HCT116 (cell line): ENCODE measurements around the gene FIBCD1. TPM values are rescaled to one million over a fixed set of nuclear protein-coding genes. Genes with fewer than 3 reads are reported as not detected.

Experiments
- ATAC-seq: fragments of 200-7000 bp; cut with Tn5 transposase; 2 replicates; pipeline ENCODE4 v1.9.1; 2020; ENCODE audit warnings: mild to moderate bottlenecking, moderate library complexity
- BruUV-seq: library from RNA; stranded (reverse); fragments of 400-500 nt; replicated peaks from 2 replicates; lab custom pipeline; 2021; lab: Mats Ljungman, UMichigan
- CTCF ChIA-PET: fragments of 300-600 bp; sonication (Branson Sonifier 250); formaldehyde crosslinking; loops from one replicate; lab custom pipeline; 2021; ENCODE audit warnings: antibody characterized with exemption; lab: Charles Lee
- POLR2A ChIA-PET: fragments of 300-600, 350-600 bp; sonication (Branson Sonifier 250); formaldehyde crosslinking; loops from one replicate; lab custom pipeline; 2021; ENCODE audit warnings: antibody characterized with exemption; lab: Charles Lee
- RAD21 ChIA-PET, 2 experiments: fragments of 300-600 bp; sonication (Branson Sonifier 250); formaldehyde crosslinking; loops; one replicate each; lab custom pipeline; 2023; ENCODE audit warnings: low total read pairs in 2 of 2; ENCODE audit not compliant: uncharacterized antibody in 2 of 2, unreplicated experiment in 2 of 2, low non-redundant PET in 1 of 2; lab: Charles Lee
- DNase-seq: peaks from one replicate; pipeline ENCODE4 v3.0.0-alpha.2; 2010; ENCODE audit warnings: low read depth, low spot score
- H2AFZ ChIP-seq: fragments of 200-600 bp; shearing (Covaris generic), sonication (generic); 2 replicates; pipeline ENCODE4 v1.6.1; 2017; ENCODE audit warnings: low read depth, mixed run types, mixed read lengths, antibody characterized with exemption, low read length; ENCODE audit not compliant: poor library complexity, severe bottlenecking
- H3K27ac ChIP-seq: 2 replicates; pipeline ENCODE4 v1.5.1; 2012; ENCODE audit warnings: low read depth, low read length
- H3K27me3 ChIP-seq: fragments of 200-600 bp; sonication (generic); 2 replicates; pipeline ENCODE4 v1.6.1; 2016; ENCODE audit warnings: mixed run types, low read length, mixed read lengths; ENCODE audit not compliant: insufficient read depth
- H3K36me3 ChIP-seq, 2 experiments: fragments of 200-500 bp in 1 of 2; fragments of 200-600 bp in 1 of 2; sonication (Bioruptor generic) in 1 of 2; sonication (generic) in 1 of 2; 2 replicates each; pipeline versions ENCODE4 v1.5.1 to v1.6.1; 2014 to 2016; ENCODE audit warnings: low read length in 2 of 2, inconsistent platforms in 1 of 2, mixed read lengths in 1 of 2, mixed run types in 1 of 2; ENCODE audit not compliant: insufficient read depth in 2 of 2, control insufficient read depth in 1 of 2
- H3K4me1 ChIP-seq, 2 experiments: fragments of 200-600 bp in 1 of 2; sonication (generic) in 1 of 2; 2 replicates each; pipeline versions ENCODE4 v1.5.1 to v1.6.1; 2012 to 2017; ENCODE audit warnings: low read length in 2 of 2, inconsistent platforms in 1 of 2, mild to moderate bottlenecking in 1 of 2, mixed read lengths in 1 of 2, mixed run types in 1 of 2, moderate library complexity in 1 of 2; ENCODE audit not compliant: insufficient read depth in 2 of 2, control insufficient read depth in 1 of 2
- H3K4me2 ChIP-seq: fragments of 200-600 bp; sonication (generic); 2 replicates; pipeline ENCODE4 v1.6.1; 2017; ENCODE audit warnings: mixed run types, low read length, mixed read lengths
- H3K4me3 ChIP-seq, 2 experiments: fragments of 200-600 bp in 1 of 2; sonication (generic) in 1 of 2; replicated peaks in 1 of 2; 2 replicates each; pipeline ENCODE4 v1.5.1; 2011 to 2016; ENCODE audit warnings: low read length in 2 of 2, control low read depth in 1 of 2, low read depth in 1 of 2, mild to moderate bottlenecking in 1 of 2, mixed read lengths in 1 of 2, mixed run types in 1 of 2
- H3K79me2 ChIP-seq: fragments of 200-600 bp; sonication (generic); 2 replicates; pipeline ENCODE4 v1.6.1; 2017; ENCODE audit warnings: mild to moderate bottlenecking, mixed run types, low read length, moderate library complexity, mixed read lengths; ENCODE audit not compliant: insufficient read depth
- H3K9ac ChIP-seq: fragments of 200-600 bp; sonication (generic); 2 replicates; pipeline ENCODE4 v1.6.1; 2016; ENCODE audit warnings: low read length, mixed read lengths
- H3K9me2 ChIP-seq: fragments of 200-600 bp; sonication (generic), shearing (Covaris generic); 2 replicates; pipeline ENCODE4 v1.6.1; 2017; ENCODE audit warnings: mixed run types, mild to moderate bottlenecking, moderate library complexity; ENCODE audit not compliant: insufficient read depth
- H3K9me3 ChIP-seq, 2 experiments: fragments of 200-500 bp in 1 of 2; fragments of 200-600 bp in 1 of 2; sonication (Bioruptor generic) in 1 of 2; sonication (generic) in 1 of 2; 2 replicates each; pipeline ENCODE4 v1.6.1; 2014 to 2017; ENCODE audit warnings: low read length in 2 of 2, mixed read lengths in 2 of 2, inconsistent platforms in 1 of 2, low read depth in 1 of 2, mild to moderate bottlenecking in 1 of 2, mixed run types in 1 of 2, moderate library complexity in 1 of 2; ENCODE audit not compliant: control insufficient read depth in 1 of 2, insufficient read depth in 1 of 2
- H4K20me1 ChIP-seq: fragments of 200-600 bp; sonication (generic), shearing (Covaris generic); 2 replicates; pipeline ENCODE4 v1.6.1; 2017; ENCODE audit warnings: mixed run types, mild to moderate bottlenecking, moderate library complexity; ENCODE audit not compliant: insufficient read depth
- EGR1 ChIP-seq: IDR thresholded peaks from 2 replicates; pipeline ENCODE4 v1.6.1; 2012; ENCODE audit warnings: low read depth
- EZH2 ChIP-seq: fragments of 200-600 bp; sonication (generic); IDR thresholded peaks from 2 replicates; pipeline ENCODE4 v1.6.1; 2017; ENCODE audit warnings: antibody characterized with exemption, mixed run types
- EZH2phosphoT487 ChIP-seq: fragments of 200-600 bp; IDR thresholded peaks from 2 replicates; pipeline ENCODE4 v1.6.1; 2018; ENCODE audit warnings: antibody characterized with exemption, borderline replicate concordance
- FOSL1 ChIP-seq: IDR thresholded peaks from 2 replicates; pipeline ENCODE4 v1.6.1; 2012; ENCODE audit warnings: low read depth
- POLR2A ChIP-seq: IDR thresholded peaks from 2 replicates; pipeline ENCODE4 v1.7.0; 2011; ENCODE audit warnings: borderline replicate concordance; ENCODE audit not compliant: insufficient read depth, insufficient read length; ENCODE audit errors: extremely low read depth
- POLR2AphosphoS5 ChIP-seq: IDR thresholded peaks from 2 replicates; pipeline ENCODE4 v1.6.1; 2011; ENCODE audit warnings: mild to moderate bottlenecking, low read depth, low read length, moderate library complexity
- SP1 ChIP-seq: IDR thresholded peaks from 2 replicates; pipeline ENCODE4 v1.6.1; 2012; ENCODE audit warnings: low read depth
- TCF7L2 ChIP-seq: IDR thresholded peaks from 2 replicates; pipeline ENCODE4 v1.7.0; 2011; ENCODE audit warnings: borderline replicate concordance, inconsistent platforms; ENCODE audit not compliant: insufficient read depth, insufficient read length; ENCODE audit errors: extremely low read depth
- ZFX ChIP-seq: fragments of 450-650 bp; IDR thresholded peaks from 2 replicates; pipeline ENCODE4 v1.6.1; 2017
- intact Hi-C: fragments of 100-400 bp; cut with micrococcal nuclease; formaldehyde crosslinking; loops from 2 replicates; pipeline ENCODE4 v1.10.0; 2022
- total RNA-seq: library from RNA; stranded (reverse); gene quantifications from one replicate; pipeline ENCODE4 v1.2.1, GENCODE V29; 2021; ENCODE audit not compliant: unreplicated experiment
- TF ChIP-seq, protein P1 (sequence below): IDR thresholded peaks from 2 replicates; pipeline ENCODE4 v1.6.1; 2011; ENCODE audit warnings: mild to moderate bottlenecking, low read length, moderate library complexity; ENCODE audit not compliant: insufficient replicate concordance; ENCODE audit errors: extremely low read depth

Gene FIBCD1
- total RNA-seq, 1 experiment from 2014 or later = 26.1 TPM

DNA sequence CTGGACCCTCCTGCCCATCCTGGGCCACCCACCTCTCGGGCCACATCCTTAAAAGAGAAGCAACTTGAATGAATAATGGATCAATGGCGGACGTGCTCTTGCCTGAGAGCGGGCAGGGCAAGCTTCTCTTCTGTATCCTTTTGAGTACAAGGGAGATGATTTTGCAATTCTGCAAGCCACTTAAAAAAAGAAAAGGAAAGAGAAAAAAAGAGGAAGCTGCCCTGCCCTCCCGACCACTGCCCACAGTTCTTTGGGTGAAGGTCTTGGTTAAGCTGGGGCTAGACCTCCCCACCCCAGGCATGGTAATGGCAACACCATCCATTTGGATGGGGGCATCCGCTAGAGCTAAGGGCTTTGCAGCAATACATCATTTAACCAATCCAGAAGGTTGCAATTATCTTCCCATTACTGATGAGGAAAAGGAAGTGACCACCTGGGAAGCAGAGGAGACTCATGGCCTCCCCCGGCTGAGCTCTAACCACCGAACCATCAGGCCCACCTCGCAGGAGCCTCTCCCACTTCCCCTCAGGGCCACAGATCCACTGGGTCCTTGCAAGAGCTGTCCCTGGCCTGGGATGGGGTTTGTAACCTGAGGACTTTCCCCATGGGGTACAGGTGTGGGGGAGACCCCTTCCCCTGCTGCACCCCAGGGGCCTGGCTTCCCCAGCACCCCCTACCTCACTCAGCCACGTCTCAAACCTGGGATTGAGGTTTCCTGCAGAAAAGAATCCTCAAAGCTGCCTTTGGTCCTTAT is 42.1 kb upstream of the FIBCD1 start:
- Histone ChIP-seq H2AFZ (no peak overlapping the region), H3K9me3 (no peaks in the 10 kb centered on the region), H3K36me3 (no peaks in the 10 kb centered on the region), H3K9ac (no peak overlapping the region), H4K20me1 (no peaks in the 10 kb centered on the region), H3K4me2 (no peak overlapping the region), H3K4me1 (no peaks in the 10 kb centered on the region), H3K27ac (no peak overlapping the region), H3K27me3 (no peaks in the 10 kb centered on the region), H3K9me2 (no peaks in the 10 kb centered on the region), H3K4me3 (no peak overlapping the region), H3K79me2 (no peaks in the 10 kb centered on the region)
- ChIA-PET RAD21 (no interaction called here), CTCF (no interaction called here), POLR2A (no interaction called here)
- TF ChIP-seq POLR2A = no peak
- TF ChIP-seq FOSL1 = no peak
- no peak for TF ChIP-seq EGR1
- no peak for TF ChIP-seq TCF7L2
- TF ChIP-seq SP1 = no peak
- TF ChIP-seq EZH2phosphoT487 = no peak
- TF ChIP-seq EZH2 = no peak
- no peak for TF ChIP-seq POLR2AphosphoS5
- TF ChIP-seq, protein P1, sequence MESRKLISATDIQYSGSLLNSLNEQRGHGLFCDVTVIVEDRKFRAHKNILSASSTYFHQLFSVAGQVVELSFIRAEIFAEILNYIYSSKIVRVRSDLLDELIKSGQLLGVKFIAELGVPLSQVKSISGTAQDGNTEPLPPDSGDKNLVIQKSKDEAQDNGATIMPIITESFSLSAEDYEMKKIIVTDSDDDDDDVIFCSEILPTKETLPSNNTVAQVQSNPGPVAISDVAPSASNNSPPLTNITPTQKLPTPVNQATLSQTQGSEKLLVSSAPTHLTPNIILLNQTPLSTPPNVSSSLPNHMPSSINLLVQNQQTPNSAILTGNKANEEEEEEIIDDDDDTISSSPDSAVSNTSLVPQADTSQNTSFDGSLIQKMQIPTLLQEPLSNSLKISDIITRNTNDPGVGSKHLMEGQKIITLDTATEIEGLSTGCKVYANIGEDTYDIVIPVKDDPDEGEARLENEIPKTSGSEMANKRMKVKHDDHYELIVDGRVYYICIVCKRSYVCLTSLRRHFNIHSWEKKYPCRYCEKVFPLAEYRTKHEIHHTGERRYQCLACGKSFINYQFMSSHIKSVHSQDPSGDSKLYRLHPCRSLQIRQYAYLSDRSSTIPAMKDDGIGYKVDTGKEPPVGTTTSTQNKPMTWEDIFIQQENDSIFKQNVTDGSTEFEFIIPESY = no peak
- no peak for TF ChIP-seq ZFX
- DNase-seq = no peak
- no TSS peak for BruUV-seq
- ATAC-seq = no peak
- intact Hi-C loops = no loop called here
